HG02973 (cell line): ENCODE measurements around the gene LY6G5C.

ENCODE experiments used
- ATAC-seq: cut with Tn5 transposase; IDR thresholded peaks from one replicate; pipeline ENCODE4 v1.9.1; 2021; ENCODE audit warnings: moderate library complexity; ENCODE audit not compliant: unreplicated experiment

The LY6G5C gene, protein sequence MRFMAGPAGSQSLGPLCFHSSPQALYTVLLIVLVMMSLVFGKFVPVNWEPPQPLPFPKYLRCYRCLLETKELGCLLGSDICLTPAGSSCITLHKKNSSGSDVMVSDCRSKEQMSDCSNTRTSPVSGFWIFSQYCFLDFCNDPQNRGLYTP

DNA sequence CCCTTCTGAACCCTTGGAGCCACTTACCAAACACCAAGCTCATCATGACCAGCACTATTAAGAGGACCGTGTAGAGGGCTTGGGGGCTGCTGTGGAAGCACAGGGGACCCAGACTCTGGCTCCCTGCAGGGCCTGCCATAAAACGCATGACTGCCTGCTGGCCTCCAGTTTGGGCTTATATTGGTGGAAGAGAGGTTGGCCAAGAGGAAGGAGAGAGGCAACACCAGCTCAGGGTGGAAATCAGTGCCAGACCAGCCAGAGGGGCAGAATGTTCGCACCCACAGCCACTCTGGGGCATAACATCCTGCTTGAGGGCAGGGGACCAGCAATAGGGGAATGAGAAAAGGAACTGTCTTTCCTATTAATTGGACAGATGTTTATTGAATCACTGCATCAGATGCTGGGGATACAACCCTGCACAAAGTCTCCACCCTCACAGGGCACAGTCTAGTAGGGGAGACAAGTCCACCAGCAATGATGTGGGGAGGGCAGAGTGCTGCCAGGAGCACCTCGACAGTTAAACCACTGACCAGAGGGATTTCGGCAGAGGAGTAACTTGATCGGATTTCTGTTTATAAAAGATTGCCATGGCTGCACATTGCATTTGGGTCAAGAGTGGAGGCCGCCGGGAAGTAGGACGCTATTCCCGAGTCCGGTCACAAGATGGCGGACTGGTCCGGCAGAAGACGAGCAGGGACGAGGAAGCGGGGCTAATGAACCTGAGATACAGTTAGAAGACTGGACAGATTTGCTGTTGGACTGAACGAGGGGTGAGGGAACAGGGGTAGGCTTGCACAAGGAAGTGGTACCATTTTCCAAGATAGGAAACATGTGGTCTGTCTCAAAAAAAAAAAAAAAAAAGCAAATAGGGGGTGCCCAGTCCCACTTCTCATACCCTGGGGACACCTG is at the start of gene LY6G5C:
Gene LY6G5C (minus strand): TSS at position 842 of the 909 bp plus-strand sequence. CDS start 694 bp downstream, at position 148.
- no peak for ATAC-seq

DNA sequence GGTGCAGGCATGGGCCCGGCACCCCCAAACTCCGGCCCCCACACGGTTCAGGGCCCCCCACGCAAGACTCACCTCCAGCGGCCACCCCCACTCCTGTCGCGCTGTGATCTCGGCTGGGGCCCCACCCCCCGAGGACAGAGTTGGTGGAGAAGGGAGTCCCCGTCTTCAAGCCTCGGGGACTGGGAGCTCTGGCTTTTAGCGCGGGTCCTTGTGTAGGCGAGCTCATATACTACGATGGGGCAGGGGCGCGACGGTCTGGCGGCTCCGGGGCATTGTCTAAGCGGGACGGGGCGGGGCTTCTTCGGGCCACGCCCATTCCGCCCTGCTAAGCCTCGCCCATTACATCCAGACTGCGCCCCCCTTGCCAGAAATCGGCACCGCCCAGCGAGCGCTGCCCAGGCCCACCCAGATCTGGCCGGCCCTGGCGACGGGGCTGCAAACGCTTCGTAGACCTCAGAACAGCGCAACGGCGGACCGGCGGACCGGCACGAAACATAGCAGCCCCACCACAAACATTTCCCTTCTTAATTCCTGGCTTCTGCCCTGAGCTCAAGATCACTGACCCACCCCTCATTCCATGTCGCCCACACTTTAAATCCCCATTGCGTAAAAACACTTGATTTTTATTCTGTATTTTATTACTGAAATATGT is 49.2 kb upstream of the LY6G5C start:
- ATAC-seq = no peak

DNA sequence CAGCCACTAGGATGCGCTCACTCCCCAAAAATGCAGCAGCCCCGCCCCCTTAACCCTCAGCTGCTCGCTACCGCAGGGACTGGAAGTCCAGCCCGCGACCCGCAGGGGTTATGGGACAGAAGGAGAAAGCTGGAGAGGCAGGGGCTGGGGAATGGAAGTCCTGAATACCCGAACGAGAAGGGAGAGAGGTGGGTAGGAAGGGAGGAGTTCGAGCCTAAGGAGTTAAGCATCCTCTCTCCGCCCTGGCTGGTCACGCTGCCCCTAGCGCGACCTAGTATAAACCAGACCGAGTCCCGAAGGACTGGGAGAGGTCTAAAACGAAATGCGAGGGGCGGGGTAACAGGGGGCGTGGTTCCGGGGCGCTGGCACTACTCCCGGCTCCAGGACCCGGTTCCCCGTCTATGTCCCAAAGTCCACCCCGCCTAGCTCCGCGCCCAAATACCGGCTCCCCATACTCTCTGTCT is 48.7 kb upstream of the LY6G5C start:
- peak; percentile 43 for ATAC-seq

DNA sequence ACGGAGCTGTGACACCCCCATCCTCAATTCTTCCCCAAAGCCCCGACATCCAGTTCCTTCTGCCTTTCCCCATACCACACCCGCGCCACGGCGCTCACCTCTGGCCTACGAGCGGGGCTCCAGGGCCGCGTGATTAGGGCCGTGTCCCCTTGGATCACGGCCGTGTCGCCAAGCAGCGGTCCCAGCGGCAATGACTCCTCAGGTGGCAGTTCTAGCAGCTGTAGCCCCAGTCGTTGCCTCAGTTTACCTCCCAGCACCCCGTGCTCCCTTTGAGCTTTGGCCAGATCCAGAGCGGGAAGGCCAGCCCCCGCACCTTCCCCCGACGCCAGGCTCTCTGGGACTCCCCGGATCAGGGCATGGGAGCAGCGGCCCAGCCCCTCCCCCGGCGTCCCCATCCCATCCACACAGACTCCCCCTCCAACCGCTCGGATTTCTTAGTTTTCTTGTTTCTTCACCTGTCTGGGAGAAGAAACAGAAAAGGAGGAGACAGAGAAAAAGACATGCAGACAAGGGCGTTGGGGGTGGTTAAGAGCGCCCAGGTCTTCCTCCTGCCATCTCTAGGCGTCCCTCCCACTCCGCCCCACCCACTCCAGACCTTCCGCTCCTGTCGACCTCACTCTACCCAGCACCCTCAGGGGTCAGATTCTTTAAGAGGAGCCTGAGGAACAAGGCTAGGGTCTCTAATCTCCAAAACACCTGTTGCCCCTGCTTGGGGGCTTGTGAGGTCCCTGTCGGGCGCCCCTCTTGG is 48.1 kb upstream of the LY6G5C start, which contains the start of gene DDAH2:
Gene DDAH2 (minus strand): TSS at position 533 of the 748 bp plus-strand sequence. CDS start 138 bp downstream, at position 395.
- no peak for ATAC-seq

DNA sequence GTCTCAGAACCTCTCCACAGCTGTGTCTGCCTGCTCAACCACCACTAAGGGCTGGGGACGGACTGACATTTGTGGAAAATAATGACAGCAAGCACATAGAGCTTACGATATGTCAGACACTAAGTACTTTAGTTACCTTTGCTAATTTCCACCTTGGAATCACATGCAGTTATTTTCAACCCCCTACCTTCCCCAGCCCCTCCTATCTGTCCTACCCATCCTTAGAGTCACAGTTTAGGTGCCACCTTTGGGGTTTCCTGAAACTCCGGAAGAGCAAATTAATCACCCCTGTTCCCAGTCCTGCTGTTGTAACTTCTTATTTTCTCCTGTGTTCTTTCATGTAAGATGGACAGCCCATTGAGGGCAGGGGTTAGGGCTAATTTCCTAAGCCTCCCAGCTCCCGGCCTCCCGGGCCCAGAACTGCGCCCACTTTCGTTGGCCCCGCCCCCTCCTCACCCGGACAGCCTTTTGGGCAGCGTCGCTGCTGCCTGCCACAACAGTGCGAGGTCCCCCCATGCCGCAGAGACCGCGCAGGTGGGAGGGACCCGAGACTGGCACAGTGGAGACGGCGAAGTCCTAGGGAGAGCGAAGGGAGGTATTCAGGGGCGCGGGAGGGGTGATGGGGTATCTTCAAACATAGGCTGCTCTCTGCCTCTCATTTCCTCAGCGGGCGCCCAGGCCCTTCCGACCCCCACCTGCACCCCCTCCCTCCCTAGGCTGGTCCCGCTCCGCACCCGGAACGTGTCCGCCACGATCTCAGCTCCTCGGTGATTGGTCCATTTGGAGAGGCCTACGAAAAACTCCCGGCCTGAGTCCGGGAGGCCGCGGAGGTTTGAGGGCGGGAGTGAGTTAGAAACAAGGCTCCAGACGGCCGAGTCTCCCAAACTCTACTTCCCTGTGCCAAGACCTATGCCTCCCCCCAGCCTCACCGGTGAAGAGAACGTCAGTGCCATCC is 47.1 kb upstream of the LY6G5C start:
- no peak for ATAC-seq

DNA sequence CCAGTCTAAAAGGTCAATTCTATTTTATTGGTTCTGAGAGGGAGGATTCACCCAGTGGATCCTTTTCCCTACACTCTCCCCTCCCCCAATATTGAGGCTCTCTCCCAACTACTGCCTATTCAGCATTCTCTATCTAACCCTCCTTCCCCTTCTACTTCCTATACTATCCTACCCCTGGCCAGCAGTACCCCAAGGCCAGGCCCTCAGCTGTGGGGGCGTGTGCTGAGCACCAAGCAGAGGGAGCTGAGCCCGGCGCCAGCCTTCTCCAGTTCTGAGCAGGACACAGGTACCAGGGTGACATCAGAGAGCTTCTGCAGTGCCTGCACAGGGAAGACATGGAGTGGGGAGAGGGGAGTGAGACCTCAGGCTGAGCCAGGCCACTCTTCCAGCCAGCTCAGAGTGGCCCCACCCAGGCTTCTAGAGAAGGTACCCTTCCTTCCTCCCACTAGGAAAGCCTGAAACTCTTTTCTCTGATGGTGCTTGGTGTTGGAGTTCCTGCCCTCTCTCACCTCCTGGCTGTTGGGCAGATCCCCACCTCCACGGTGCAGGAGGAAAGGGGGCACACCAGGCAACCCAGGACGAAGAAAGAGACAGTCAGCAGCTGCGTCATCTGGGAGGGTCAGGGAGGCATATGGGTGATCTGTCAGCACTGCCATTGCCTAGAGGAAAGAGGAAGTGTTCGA is 46.3 kb upstream of the LY6G5C start:
- ATAC-seq = peak; percentile 54

DNA sequence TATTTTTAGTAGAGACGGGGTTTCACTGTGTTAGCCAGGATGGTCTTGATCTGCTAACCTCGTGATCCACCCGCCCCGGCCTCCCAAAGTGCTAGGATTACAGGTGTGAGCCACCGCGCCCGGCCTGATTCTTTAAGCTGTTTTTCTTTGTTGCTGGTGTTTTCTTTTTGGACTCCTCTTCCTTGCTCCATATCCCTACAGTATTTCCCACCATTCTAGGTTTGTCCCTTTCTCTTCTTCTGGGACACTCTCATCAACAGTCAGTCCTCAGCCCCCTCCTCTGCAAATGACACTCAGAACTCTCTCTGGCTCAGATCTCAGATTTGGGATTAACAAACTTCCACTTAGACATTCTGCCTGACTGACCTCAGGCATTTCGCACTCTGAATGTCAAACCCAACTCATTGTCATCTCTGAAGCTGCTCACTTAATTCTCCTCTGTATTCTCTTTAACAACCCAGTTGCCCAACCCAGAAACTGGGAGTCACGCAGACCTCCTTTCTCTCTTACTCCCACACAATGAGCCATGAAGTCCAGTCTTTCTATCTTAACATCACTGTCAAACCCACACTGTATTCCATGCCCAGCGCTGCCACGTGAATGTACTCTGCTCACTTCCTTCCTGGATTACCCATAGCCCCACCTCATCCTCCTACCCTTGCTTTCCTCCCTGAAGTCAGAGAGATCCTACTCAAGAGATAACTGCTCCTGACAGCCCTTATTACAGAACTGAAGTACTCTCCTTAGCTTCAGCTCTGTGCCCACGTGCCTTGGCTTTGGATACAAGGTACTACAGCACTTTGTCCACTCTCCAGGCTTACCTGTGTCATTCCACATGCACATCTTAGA is 44.9 kb upstream of the LY6G5C start:
- ATAC-seq = no peak

DNA sequence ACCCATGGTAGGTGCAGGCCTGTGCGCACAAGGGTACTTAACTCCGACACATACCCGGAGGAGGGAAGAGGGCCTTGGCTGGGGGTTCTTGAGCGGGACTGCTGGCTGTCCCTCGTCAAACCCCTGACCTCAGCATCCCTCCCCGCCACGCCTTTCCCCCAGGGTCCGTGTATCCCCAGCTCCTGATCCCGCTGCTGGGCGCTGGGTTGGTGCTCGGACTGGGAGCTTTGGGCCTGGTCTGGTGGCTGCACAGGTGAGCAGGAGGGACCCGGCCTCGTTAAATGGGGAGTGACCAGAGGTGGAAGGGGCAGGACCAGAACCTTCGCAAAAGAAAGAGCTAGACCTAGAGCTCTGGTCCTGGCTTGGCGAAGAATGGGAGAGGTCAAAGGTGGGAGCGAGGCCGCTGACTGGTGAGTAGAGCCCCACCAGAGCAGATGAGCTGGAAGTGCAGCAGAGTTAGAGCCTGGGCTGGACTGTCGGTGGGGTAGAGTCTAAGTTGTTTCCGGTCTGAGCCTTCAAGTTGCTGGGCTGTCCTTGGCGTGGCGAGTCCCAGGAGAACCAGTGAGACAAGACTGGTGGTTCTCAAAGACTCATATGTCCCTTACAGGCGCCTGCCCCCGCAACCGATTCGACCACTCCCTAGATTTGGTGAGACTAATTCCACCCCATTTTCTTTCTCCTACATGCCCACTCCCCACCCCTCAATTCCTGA is 43.3 kb upstream of the LY6G5C start:
- ATAC-seq = no peak

DNA sequence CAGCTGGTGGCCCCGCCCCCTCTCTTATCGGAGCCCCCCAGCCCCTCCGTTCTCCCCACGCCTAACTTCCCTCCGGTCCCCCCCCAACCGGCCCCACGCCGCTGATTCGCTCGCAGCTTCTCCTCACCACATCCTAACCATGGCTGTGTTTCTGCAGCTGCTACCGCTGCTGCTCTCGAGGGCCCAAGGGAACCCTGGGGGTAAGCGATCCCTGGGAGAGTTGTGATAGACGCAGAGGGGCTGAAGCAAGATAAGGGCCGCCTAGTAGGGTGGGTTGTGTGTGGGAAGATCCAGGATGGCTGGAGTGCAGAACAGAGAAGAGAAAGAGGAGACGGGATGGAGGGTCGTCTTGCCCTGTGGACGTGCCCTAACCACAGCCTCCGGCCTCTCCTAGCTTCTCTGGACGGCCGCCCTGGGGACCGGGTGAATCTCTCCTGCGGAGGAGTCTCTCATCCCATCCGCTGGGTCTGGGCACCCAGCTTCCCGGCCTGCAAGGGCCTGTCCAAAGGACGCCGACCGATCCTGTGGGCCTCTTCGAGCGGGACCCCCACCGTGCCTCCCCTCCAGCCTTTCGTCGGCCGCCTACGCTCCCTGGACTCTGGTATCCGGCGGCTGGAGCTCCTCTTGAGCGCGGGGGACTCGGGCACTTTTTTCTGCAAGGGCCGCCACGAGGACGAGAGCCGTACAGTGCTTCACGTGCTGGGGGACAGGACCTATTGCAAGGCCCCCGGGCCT is 42.5 kb upstream of the LY6G5C start, which contains the start of gene MPIG6B:
Gene MPIG6B (plus strand): TSS at position 129 of the 735 bp plus-strand sequence. CDS start 11 bp downstream, at position 140.
- no peak for ATAC-seq

DNA sequence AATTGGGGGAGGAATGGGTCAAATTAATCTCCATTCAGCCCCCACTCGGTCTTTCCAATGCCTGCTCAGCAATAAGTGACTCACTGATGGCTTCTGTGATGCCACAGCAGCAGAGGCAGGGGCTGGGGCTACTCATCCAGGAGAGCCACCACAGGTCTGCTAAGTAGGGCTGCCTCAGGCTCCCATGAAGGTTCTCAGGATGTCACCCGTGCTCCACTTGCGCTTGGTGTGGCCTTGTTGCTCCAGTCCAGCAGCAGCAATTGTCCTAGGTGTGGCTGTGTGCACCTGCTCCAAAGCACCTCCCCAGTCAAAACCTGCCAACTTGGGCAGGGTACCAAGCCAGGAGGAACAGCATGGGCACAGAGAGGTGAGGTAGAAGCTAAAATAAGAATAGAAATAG is 41.3 kb upstream of the LY6G5C start:
- ATAC-seq = no peak

DNA sequence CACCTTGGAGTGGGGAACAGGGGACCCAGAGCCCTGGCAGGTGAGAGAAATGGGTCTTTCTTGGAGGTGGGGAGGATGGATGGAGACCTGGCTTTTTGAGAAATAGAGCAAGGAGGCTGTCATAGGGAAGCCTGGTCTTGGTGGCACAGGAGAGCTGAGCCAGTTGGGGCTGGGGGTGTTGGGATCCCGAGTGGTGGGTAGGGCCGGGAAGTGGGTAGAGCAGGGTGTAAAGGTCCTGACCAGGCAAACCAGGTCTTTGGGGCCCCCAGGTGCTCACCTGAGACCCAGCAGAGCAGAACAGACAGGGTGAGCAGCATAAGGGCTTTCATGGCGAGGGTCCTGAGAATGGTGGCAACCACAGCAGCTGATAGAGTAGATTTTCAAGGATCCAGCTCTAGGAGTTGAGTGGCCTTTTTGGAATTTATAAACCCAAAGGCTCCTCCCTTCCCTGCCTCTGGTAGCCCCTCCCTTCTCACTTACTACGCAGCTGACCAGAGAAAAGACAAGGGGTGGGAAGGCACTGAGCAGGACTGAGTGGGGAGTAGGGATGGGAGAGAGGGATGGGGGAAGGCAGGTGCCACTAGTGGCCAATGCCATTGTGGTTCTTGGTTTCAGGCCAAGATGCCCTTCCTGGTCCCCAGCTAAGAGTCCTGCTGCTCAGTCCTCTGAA is 40.6 kb upstream of the LY6G5C start, which contains the start of gene LY6G6C:
Gene LY6G6C (minus strand): TSS at position 396 of the 670 bp plus-strand sequence. CDS start 67 bp downstream, at position 329.
- ATAC-seq = no peak

DNA sequence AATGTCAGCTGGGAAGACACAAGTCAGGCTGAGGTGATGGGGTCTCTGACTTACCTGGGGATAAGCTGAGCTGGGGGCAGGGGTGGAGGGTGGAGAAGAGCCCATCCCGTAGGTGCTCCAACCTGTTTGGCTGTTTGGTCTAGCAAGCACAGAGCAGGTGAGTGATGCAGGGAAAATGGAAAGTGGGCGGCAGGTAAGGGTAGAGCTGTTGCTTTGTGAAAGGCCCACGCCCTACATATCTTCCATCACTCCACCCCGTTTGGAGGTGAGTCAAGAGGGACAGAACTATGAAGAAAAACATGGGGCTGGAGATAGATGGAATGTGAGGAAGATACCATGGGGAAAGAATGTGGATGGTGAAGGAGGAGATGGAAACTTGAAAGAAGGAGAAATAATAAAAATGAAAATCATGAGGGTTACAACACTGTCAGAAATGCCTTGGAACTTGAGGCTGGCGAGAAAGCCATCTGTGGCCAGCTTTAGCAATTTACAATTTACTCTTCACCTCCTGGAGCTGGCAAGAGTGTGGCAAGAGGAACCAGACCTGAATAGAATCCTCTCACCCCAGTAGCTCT is 39.4 kb upstream of the LY6G5C start:
- ATAC-seq = no peak

DNA sequence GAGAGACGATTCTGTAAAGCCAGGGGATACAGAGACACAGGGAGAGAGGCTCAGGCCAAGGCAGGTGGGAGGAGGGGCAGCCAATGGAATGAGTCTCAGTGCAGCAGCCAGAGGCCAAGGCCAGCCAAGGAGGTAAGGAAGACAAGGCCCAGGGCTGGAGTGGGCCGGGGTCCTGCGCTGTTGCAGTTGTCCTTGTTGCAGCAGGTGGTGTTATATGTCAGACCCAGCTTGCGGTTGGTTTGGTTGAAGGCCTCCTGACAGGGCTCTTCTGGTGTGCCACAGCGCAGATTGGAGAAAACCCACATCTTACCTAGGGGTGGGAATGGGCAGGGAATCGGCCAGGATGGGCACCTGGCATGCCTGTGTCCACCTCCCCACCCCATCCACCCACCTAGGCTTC is 38.1 kb upstream of the LY6G5C start:
- ATAC-seq = no peak

DNA sequence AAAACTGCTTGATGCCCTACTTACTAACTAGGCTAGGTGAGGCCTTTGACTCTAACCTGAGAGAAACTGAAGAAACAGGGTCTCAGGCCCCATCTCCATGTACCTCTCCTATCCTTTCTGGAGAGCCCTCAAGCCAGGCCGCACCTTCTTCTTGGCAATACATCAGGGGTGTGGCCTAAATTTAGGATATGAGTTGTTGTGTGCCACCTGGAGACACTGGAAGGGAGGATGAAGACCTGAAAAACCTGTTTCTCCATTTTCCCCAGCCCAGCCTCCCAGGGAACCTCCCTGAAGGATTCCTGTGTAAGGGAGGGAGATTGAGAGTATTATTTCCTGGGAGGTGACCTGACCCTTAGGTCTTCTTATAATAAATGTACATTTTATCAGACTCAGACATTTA is 37.4 kb upstream of the LY6G5C start:
- ATAC-seq = no peak

DNA sequence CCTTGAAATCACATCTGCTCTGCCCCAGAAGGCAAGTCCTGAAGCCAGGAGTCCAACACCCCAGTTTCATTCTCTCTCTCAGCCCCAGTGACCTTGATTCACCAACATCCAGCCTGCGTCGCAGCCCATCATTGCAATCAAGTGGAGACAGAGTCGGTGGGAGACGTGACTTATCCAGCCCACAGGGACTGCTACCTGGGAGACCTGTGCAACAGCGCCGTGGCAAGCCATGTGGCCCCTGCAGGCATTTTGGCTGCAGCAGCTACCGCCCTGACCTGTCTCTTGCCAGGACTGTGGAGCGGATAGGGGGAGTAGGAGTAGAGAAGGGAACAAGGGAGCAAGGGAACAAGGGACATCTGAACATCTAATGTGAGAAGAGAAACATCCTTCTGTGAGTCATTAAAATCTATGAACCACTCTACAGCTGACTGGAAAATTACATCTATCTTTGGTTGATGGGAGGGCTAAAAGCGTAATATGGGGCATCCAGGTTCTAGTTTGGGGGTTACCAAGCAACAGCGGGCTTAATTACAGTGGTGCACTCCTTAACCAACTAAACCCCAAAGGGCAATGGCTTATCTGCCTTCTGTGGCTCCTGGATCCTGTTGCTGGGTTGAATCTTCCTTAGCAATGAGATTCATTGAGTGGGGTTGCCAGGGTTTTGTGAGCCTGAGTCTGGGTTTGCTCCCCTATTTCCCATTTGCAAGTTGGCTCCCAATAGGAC is 36.8 kb upstream of the LY6G5C start:
- no peak for ATAC-seq
